Breast epithelium (tissue), 4 donors: Measurements from ENCODE around the gene RAPGEF1. TPM values are rescaled to one million over a fixed set of nuclear protein-coding genes. Genes with fewer than 3 reads are reported as not detected.

ENCODE experiments used
- DNase-seq, 2 donors: peaks; one replicate each; pipeline ENCODE4 v3.0.0-alpha.2; 2019; ENCODE audit warnings: low spot score in 2 of 2
- H3K27ac ChIP-seq, 2 donors: fragments of 200-600 bp; sonication (generic) in 1 of 2; one replicate each; pipeline ENCODE4 v1.5.1; 2016 to 2019; ENCODE audit warnings: mild to moderate bottlenecking in 1 of 2
- H3K27me3 ChIP-seq, 2 donors: fragments of 200-600 bp; sonication (generic) in 1 of 2; one replicate each; pipeline versions ENCODE4 v1.5.1 to v1.6.0; 2017 to 2019; ENCODE audit warnings: control low read depth in 1 of 2, mild to moderate bottlenecking in 1 of 2
- H3K36me3 ChIP-seq: fragments of 200-600 bp; one replicate; pipeline ENCODE4 v1.5.1; 2019
- H3K4me1 ChIP-seq, 2 donors: fragments of 200-600 bp; sonication (generic); one replicate each; pipeline ENCODE4 v1.5.1; 2016 to 2019; ENCODE audit warnings: control low read depth in 1 of 2
- H3K4me3 ChIP-seq, 3 donors: fragments of 200-600 bp; sonication (generic); 1 replicate in 2 of 3; 2 replicates in 1 of 3; pipeline ENCODE4 v1.5.1; 2016 to 2019; ENCODE audit warnings: mild to moderate bottlenecking in 3 of 3, moderate library complexity in 2 of 3
- H3K9me3 ChIP-seq, 2 donors: fragments of 200-600 bp; sonication (generic) in 1 of 2; one replicate each; pipeline ENCODE4 v1.5.1; 2016 to 2019; ENCODE audit warnings: control low read depth in 1 of 2
- CTCF ChIP-seq, 3 donors: fragments of 450-650 bp; IDR thresholded peaks; one replicate each; pipeline ENCODE4 v1.5.1; 2016 to 2017; ENCODE audit warnings: antibody characterized with exemption in 3 of 3, mild to moderate bottlenecking in 3 of 3, moderate library complexity in 3 of 3
- POLR2A ChIP-seq: fragments of 450-650 bp; IDR thresholded peaks from one replicate; pipeline ENCODE4 v1.6.1; 2016; ENCODE audit warnings: antibody characterized with exemption, mild to moderate bottlenecking, moderate library complexity
- POLR2AphosphoS5 ChIP-seq, 3 donors: sonication (generic); formaldehyde crosslinking; IDR thresholded peaks; one replicate each; pipeline ENCODE4 v1.6.1; 2017; ENCODE audit warnings: antibody characterized with exemption in 3 of 3
- intact Hi-C: fragments of 100-400 bp; cut with DNase I; formaldehyde crosslinking; loops from one replicate; pipeline ENCODE4 v1.15.1; 2023; ENCODE audit warnings: low total_unique reads
- total RNA-seq, 3 donors: library from RNA; depleted of rRNA; stranded (reverse); fragments of >200 nt; gene quantifications; one replicate each; pipeline ENCODE4 v1.1.0, GENCODE V29; 2016

The RAPGEF1 gene
- total RNA-seq, 3 donors from 2014 or later, result 35.3 to 38.0 (median 37.3) TPM

- Histone ChIP-seq H3K4me1 (no peaks in the 10 kb centered on the region), H3K27me3 (no peaks in the 10 kb centered on the region), H3K4me3 (no peak overlapping the region), H3K9me3 (no peaks in the 10 kb centered on the region), H3K27ac (no peak overlapping the region), H3K36me3 (peaks cover 11% of the 10 kb centered on the region)
- no peak for TF ChIP-seq POLR2AphosphoS5 (IDR thresholded peaks at IDR 0.05)
- TF ChIP-seq POLR2A, result no peak
- TF ChIP-seq CTCF (IDR thresholded peaks at IDR 0.05), result no peak
- intact Hi-C loops, result loop anchor here (5.0 kb wide), 1 partner anchor 150 kb away; the partner anchor contains the start of gene RAPGEF1
- DNase-seq, result no peak
Measured at GRCh38 chr9:131591845-131592208, 148.0 kb downstream of the RAPGEF1 start.

GRCh38 chr9:131590907-131591844 is 148.7 kb downstream of the RAPGEF1 start:
- intact Hi-C loops, result loop anchor here (5.0 kb wide), 1 partner anchor 151 kb away; the partner anchor contains the start of gene RAPGEF1
- DNase-seq, result peak; percentile 64 to 66
- TF ChIP-seq POLR2AphosphoS5 (IDR thresholded peaks at IDR 0.05) (peak in 1 of 3 donors; percentile 48), CTCF (IDR thresholded peaks at IDR 0.05) (peak; percentile 56 to 94 (median 88)), POLR2A (no peak)

GRCh38 chr9:131590449-131590848 is 149.4 kb downstream of the RAPGEF1 start:
- no peaks in the 10 kb centered on the region for H3K9me3 ChIP-seq
- no peak overlapping the region for H3K27ac ChIP-seq
- H3K36me3 ChIP-seq, result peaks cover 5% of the 10 kb centered on the region
- TF ChIP-seq POLR2AphosphoS5 (IDR thresholded peaks at IDR 0.05) (no peak), CTCF (IDR thresholded peaks at IDR 0.05) (no peak), POLR2A (no peak)
- no peaks in the 10 kb centered on the region for H3K4me1 ChIP-seq
- no peaks in the 10 kb centered on the region for H3K27me3 ChIP-seq
- no peak for DNase-seq
- intact Hi-C loops, result loop anchor here (5.0 kb wide), 1 partner anchor 152 kb away; the partner anchor contains the start of gene RAPGEF1
- no peak overlapping the region for H3K4me3 ChIP-seq

More at GRCh38 chr9:131590907-131591844, 148.7 kb downstream of the RAPGEF1 start:
- Histone ChIP-seq H3K36me3 (peaks cover 11% of the 10 kb centered on the region), H3K27me3 (no peaks in the 10 kb centered on the region), H3K9me3 (no peaks in the 10 kb centered on the region), H3K4me1 (no peaks in the 10 kb centered on the region), H3K4me3 (no peak overlapping the region), H3K27ac (no peak overlapping the region)

- H3K4me1 ChIP-seq, result no peaks in the 10 kb centered on the region
- no peaks in the 10 kb centered on the region for H3K27me3 ChIP-seq
- peaks cover 5% of the 10 kb centered on the region for H3K36me3 ChIP-seq
- H3K9me3 ChIP-seq, result no peaks in the 10 kb centered on the region
- no peak overlapping the region for H3K4me3 ChIP-seq
- no peak for TF ChIP-seq POLR2AphosphoS5 (IDR thresholded peaks at IDR 0.05)
- no peak for TF ChIP-seq CTCF (IDR thresholded peaks at IDR 0.05)
- no peak for TF ChIP-seq POLR2A
- H3K27ac ChIP-seq, result no peak overlapping the region
- intact Hi-C loops, result loop anchor here (5.0 kb wide), 1 partner anchor 152 kb away; the partner anchor contains the start of gene RAPGEF1
- no peak for DNase-seq
Measured at GRCh38 chr9:131589993-131590392, 149.9 kb downstream of the RAPGEF1 start.
